Upper lobe of left lung (tissue), 6 donors: ENCODE results near the gene TTC7B. TPM values are rescaled to one million over a fixed set of nuclear protein-coding genes. Genes with fewer than 3 reads are reported as not detected.

Experiments
- ATAC-seq, 2 donors: fragments of 200-7000 bp; cut with Tn5 transposase; one replicate each; pipeline ENCODE4 v1.9.1; 2022; ENCODE audit warnings: mild to moderate bottlenecking in 2 of 2, moderate library complexity in 2 of 2; ENCODE audit not compliant: low FRiP score in 2 of 2
- DNase-seq, 2 donors: peaks; one replicate each; pipeline ENCODE4 v3.0.0-alpha.2; 2019 to 2020
- H3K27ac ChIP-seq, 4 donors: fragments of 200-600 bp; sonication (generic); one replicate each; pipeline ENCODE4 v1.5.1; 2016 to 2019
- H3K27me3 ChIP-seq, 4 donors: fragments of 200-600 bp; sonication (generic); one replicate each; pipeline ENCODE4 v1.5.1; 2017 to 2019
- H3K36me3 ChIP-seq, 4 donors: fragments of 200-600 bp; sonication (generic); one replicate each; pipeline ENCODE4 v1.5.1; 2016 to 2019
- H3K4me1 ChIP-seq, 4 donors: fragments of 200-600 bp; sonication (generic); one replicate each; pipeline ENCODE4 v1.5.1; 2018 to 2019
- H3K4me3 ChIP-seq, 4 donors: fragments of 200-600 bp; sonication (generic); one replicate each; pipeline ENCODE4 v1.5.1; 2017 to 2019; ENCODE audit warnings: mild to moderate bottlenecking in 2 of 4, moderate library complexity in 1 of 4
- H3K9me3 ChIP-seq, 4 donors: fragments of 200-600 bp; sonication (generic); one replicate each; pipeline ENCODE4 v1.5.1; 2018 to 2019
- CTCF ChIP-seq, 6 experiments: fragments of 450-650 bp in 4 of 6; fragments of 200-600 bp in 2 of 6; sonication (generic) in 2 of 6; IDR thresholded peaks; one replicate each; pipeline ENCODE4 v1.5.1; 2016 to 2019; ENCODE audit warnings: antibody characterized with exemption in 6 of 6
- EP300 ChIP-seq, 4 donors: sonication (generic); formaldehyde crosslinking; IDR thresholded peaks; one replicate each; pipeline ENCODE4 v1.5.1; 2017; ENCODE audit warnings: antibody characterized with exemption in 4 of 4, control low read depth in 2 of 4
- POLR2A ChIP-seq, 4 donors: fragments of 450-650 bp; IDR thresholded peaks; one replicate each; pipeline ENCODE4 v1.5.1; 2016 to 2017; ENCODE audit warnings: antibody characterized with exemption in 4 of 4, mild to moderate bottlenecking in 2 of 4
- POLR2AphosphoS5 ChIP-seq, 2 donors: sonication (generic); formaldehyde crosslinking; IDR thresholded peaks; one replicate each; pipeline ENCODE4 v1.5.1; 2017; ENCODE audit warnings: antibody characterized with exemption in 2 of 2
- WGBS, 2 donors: methylation state at CpG; one replicate each; pipeline ENCODE4 v1.1.5; 2017 to 2018; 5-methylcytosine and 5-hydroxymethylcytosine counted together
- total RNA-seq, 6 donors: library from RNA; depleted of rRNA in 4 of 6; stranded (reverse); fragments of >200 nt in 4 of 6; gene quantifications; one replicate each; pipeline versions ENCODE4 v1.1.0 to v1.2.1, GENCODE V29; 2016 to 2021
- donor health status: DM: no; HTN: no; CAD: no; lungs with moderate emphysema.
- donor health status: DM: no; HTN: yes; CAD: no; lungs with severe emphysema.

Gene TTC7B
- total RNA-seq, 6 donors from 2014 or later, result 13.5 to 87.3 (median 37.5) TPM

DNA sequence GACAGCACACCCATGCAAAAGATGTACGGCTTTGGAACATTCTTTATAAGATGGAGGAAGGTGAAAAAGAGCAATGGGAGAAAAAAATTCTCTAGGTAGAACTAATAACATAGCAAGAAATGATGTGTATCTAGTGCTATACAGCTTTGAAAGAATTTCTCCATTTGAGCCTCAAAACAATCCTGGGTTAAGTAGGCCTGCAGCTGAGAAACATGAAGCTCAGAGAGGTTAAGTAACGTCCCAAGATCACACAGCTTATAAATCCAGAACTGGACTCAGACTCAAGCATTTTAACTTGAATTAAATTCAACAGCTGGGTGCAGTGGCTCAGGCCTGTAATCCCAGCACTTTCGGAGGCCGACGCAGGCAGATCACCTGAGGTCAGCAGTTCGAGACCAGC, 32.9 kb downstream of the TTC7B start:
- Histone ChIP-seq H3K27me3 (no peaks in the 10 kb centered on the region), H3K36me3 (peaks cover 0 to 30% (median 0%) of the 10 kb centered on the region in 4 donors), H3K4me3 (no peak overlapping the region), H3K27ac (no peak overlapping the region), H3K4me1 (no peaks in the 10 kb centered on the region), H3K9me3 (no peaks in the 10 kb centered on the region)
- DNase-seq, result no peak
- no peak for ATAC-seq
- 95 to 96% methylated on average over 6 of the region's 6 CpGs for WGBS, 2 donors
- no peak for TF ChIP-seq POLR2AphosphoS5 (IDR thresholded peaks at IDR 0.05)
- TF ChIP-seq EP300 (IDR thresholded peaks at IDR 0.05), result no peak
- no peak for TF ChIP-seq POLR2A (IDR thresholded peaks at IDR 0.05)
- no peak for TF ChIP-seq CTCF (IDR thresholded peaks at IDR 0.05)

DNA sequence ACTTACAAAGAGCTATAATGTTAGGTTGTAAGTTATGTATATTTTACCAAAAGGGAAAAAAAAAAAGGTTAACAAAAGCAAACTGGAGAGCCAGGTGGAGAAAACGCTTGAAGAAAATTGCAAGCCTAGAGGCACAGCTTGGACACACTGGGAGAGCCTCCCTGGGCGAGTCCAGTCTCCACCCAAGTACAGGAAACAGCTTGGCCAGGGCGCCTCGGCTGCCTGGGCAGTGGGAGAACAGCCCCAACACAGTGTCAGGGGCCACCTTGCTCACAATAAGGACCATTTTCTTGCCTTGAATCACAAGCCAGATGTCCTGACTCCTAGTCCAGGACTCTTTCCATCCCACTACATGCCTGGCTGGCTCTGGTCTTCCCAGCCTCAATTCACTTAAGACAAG, 33.3 kb downstream of the TTC7B start:
- no peaks in the 10 kb centered on the region for H3K27me3 ChIP-seq
- WGBS, 2 donors, result 76 to 92% methylated on average over 4 of the region's 4 CpGs
- ATAC-seq (no peak), DNase-seq (no peak)
- H3K27ac ChIP-seq, result no peak overlapping the region
- TF ChIP-seq CTCF (IDR thresholded peaks at IDR 0.05), result no peak
- no peak for TF ChIP-seq POLR2A (IDR thresholded peaks at IDR 0.05)
- no peak for TF ChIP-seq EP300 (IDR thresholded peaks at IDR 0.05)
- H3K36me3 ChIP-seq, result peaks cover 0 to 30% (median 0%) of the 10 kb centered on the region in 4 donors
- H3K4me3 ChIP-seq, result no peak overlapping the region
- H3K4me1 ChIP-seq, result no peaks in the 10 kb centered on the region
- no peaks in the 10 kb centered on the region for H3K9me3 ChIP-seq

- WGBS, 2 donors, result 85 to 86% methylated on average over 7 to 8 of the region's 8 CpGs
- DNase-seq (no peak), ATAC-seq (no peak)
- no peak overlapping the region for H3K4me3 ChIP-seq
- no peaks in the 10 kb centered on the region for H3K27me3 ChIP-seq
- no peaks in the 10 kb centered on the region for H3K4me1 ChIP-seq
- H3K36me3 ChIP-seq, result peaks cover 0 to 30% (median 0%) of the 10 kb centered on the region in 4 donors
- no peaks in the 10 kb centered on the region for H3K9me3 ChIP-seq
- no peak for TF ChIP-seq POLR2AphosphoS5 (IDR thresholded peaks at IDR 0.05)
- no peak for TF ChIP-seq EP300 (IDR thresholded peaks at IDR 0.05)
- no peak for TF ChIP-seq POLR2A (IDR thresholded peaks at IDR 0.05)
- TF ChIP-seq CTCF (IDR thresholded peaks at IDR 0.05), result no peak
- no peak overlapping the region for H3K27ac ChIP-seq
These were observed 34.4 kb downstream of the TTC7B start for GRCh38 chr14:90781876-90782275.

- WGBS, 2 donors, result 79 to 82% methylated on average over 3 to 4 of the region's 4 CpGs
- DNase-seq, result no peak
- no peak for TF ChIP-seq EP300 (IDR thresholded peaks at IDR 0.05)
- TF ChIP-seq POLR2A (IDR thresholded peaks at IDR 0.05), result no peak
- no peak for TF ChIP-seq POLR2AphosphoS5 (IDR thresholded peaks at IDR 0.05)
- TF ChIP-seq CTCF (IDR thresholded peaks at IDR 0.05), result no peak
These were observed 34.9 kb downstream of the TTC7B start for GRCh38 chr14:90781344-90781761.

DNA sequence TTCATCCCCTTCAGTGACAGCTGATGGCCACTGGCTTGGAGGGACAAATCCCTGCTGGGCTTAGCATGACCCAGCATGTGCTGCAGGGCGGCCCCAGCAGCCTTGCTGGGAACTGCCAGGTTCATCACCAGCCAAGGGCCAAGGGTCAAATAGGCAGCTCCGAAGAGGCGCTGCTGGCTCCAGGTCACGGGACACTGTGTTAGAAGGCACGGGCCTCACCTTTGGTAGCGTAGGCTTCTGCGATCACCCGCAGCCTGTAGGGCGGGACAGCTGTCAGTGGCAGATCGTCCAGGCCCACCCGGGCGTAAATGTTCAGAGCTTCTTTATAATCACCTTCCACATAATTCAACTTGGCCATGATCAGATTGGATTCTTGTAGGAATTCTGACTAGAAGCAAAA, 35.7 kb downstream of the TTC7B start:
- 87 to 97% methylated on average over 5 to 12 of the region's 12 CpGs for WGBS, 2 donors
- Histone ChIP-seq H3K27me3 (no peaks in the 10 kb centered on the region), H3K4me3 (no peak overlapping the region), H3K4me1 (no peaks in the 10 kb centered on the region), H3K9me3 (no peaks in the 10 kb centered on the region), H3K36me3 (peaks cover 0 to 30% (median 0%) of the 10 kb centered on the region in 4 donors), H3K27ac (no peak overlapping the region)
- ATAC-seq (no peak), DNase-seq (no peak)
- no peak for TF ChIP-seq POLR2AphosphoS5 (IDR thresholded peaks at IDR 0.05)
- no peak for TF ChIP-seq EP300 (IDR thresholded peaks at IDR 0.05)
- no peak for TF ChIP-seq CTCF (IDR thresholded peaks at IDR 0.05)
- no peak for TF ChIP-seq POLR2A (IDR thresholded peaks at IDR 0.05)

More at GRCh38 chr14:90781344-90781761, 34.9 kb downstream of the TTC7B start:
- peaks cover 0 to 30% (median 0%) of the 10 kb centered on the region in 4 donors for H3K36me3 ChIP-seq
- H3K27ac ChIP-seq, result no peak overlapping the region
- H3K27me3 ChIP-seq, result no peaks in the 10 kb centered on the region
- ATAC-seq, result no peak
- no peaks in the 10 kb centered on the region for H3K9me3 ChIP-seq
- H3K4me1 ChIP-seq, result no peaks in the 10 kb centered on the region
- H3K4me3 ChIP-seq, result no peak overlapping the region
